ENCODE results near the gene IFIT1B.
A peak's percentile ranks its signal among the peaks of the same experiment; 100 is the strongest.
"Not testable (repeated sequence)": the region's sequence is repeated elsewhere in the genome, so short reads cannot be mapped to it uniquely, and the experiment has no call there.

IFIT1B gene

GRCh38 chr10:89377705-89378637 is at the start of gene IFIT1B:
TSS of gene IFIT1B (plus strand) at chr10:89378056. CDS start at chr10:89378136, 80 bp downstream.
- Mint-ChIP-seq H3K27ac (no peak within 1 kb of the TSS), H3K9me3 (no peaks in the 10 kb centered on the region), H3K4me3 (no peak within 1 kb of the TSS), H3K4me1 (no peaks in the 10 kb centered on the region), H3K36me3 (no peaks in the 10 kb centered on the region)
- DNase-seq (ENCODE audit: low spot score in 2 of 2): no peak
- no peak for ATAC-seq

- Mint-ChIP-seq H3K4me1 (peaks cover 38% of the 10 kb centered on the region), H3K4me3 (no peak overlapping the region), H3K36me3 (peaks cover 6% of the 10 kb centered on the region), H3K9me3 (no peaks in the 10 kb centered on the region), H3K27ac (no peak overlapping the region)
- no peak for ATAC-seq
- no peak for DNase-seq (ENCODE audit: low spot score in 2 of 2)
Measured at GRCh38 chr10:89329151-89329550, 48.7 kb upstream of the IFIT1B start.

- ATAC-seq; H3K4me3 Mint-ChIP-seq; DNase-seq (ENCODE audit: low spot score in 2 of 2); H3K27ac Mint-ChIP-seq; H3K36me3 Mint-ChIP-seq; H3K9me3 Mint-ChIP-seq: not testable (repeated sequence)
- H3K4me1 Mint-ChIP-seq: peaks cover 40% of the 10 kb centered on the region
Measured at GRCh38 chr10:89330014-89330413, 47.8 kb upstream of the IFIT1B start.

- H3K9me3 Mint-ChIP-seq: no peaks in the 10 kb centered on the region
- H3K36me3 Mint-ChIP-seq: peaks cover 8% of the 10 kb centered on the region
- no peak for ATAC-seq
- peaks cover 47% of the 10 kb centered on the region for H3K4me1 Mint-ChIP-seq
- H3K4me3 Mint-ChIP-seq: no peak overlapping the region
- no peak overlapping the region for H3K27ac Mint-ChIP-seq
- no peak for DNase-seq (ENCODE audit: low spot score in 2 of 2)
Measured at GRCh38 chr10:89330537-89331212, 47.2 kb upstream of the IFIT1B start.

- peaks cover 47% of the 10 kb centered on the region for H3K4me1 Mint-ChIP-seq
- peak overlapping the region; percentile 38 for H3K27ac Mint-ChIP-seq
- ATAC-seq; H3K9me3 Mint-ChIP-seq; DNase-seq (ENCODE audit: low spot score in 2 of 2); H3K36me3 Mint-ChIP-seq: not testable (repeated sequence)
- H3K4me3 Mint-ChIP-seq: peak overlapping the region; percentile 56
Measured at GRCh38 chr10:89331487-89332122, 46.3 kb upstream of the IFIT1B start.

GRCh38 chr10:89332123-89332633 is 45.7 kb upstream of the IFIT1B start:
- Mint-ChIP-seq H3K4me1 (peaks cover 43% of the 10 kb centered on the region), H3K36me3 (peaks cover 8% of the 10 kb centered on the region)

GRCh38 chr10:89335226-89335625 is 42.6 kb upstream of the IFIT1B start:
- H3K36me3 Mint-ChIP-seq: peaks cover 14% of the 10 kb centered on the region
- no peak overlapping the region for H3K4me3 Mint-ChIP-seq
- H3K4me1 Mint-ChIP-seq: peaks cover 39% of the 10 kb centered on the region
- no peak overlapping the region for H3K27ac Mint-ChIP-seq
- H3K9me3 Mint-ChIP-seq: no peaks in the 10 kb centered on the region
- ATAC-seq (no peak), DNase-seq (ENCODE audit: low spot score in 2 of 2) (no peak)

More at GRCh38 chr10:89332123-89332633, 45.7 kb upstream of the IFIT1B start:
- DNase-seq (ENCODE audit: low spot score in 2 of 2): peak in 1 of 2 donors; percentile 54
- H3K27ac Mint-ChIP-seq: peak overlapping the region; percentile 38
- H3K9me3 Mint-ChIP-seq: no peaks in the 10 kb centered on the region
- ATAC-seq: peak; percentile 46
- peak overlapping the region; percentile 56 for H3K4me3 Mint-ChIP-seq

- Mint-ChIP-seq H3K4me1 (peaks cover 39% of the 10 kb centered on the region), H3K27ac (no peak overlapping the region), H3K9me3 (no peaks in the 10 kb centered on the region), H3K36me3 (peaks cover 14% of the 10 kb centered on the region), H3K4me3 (no peak overlapping the region)
- ATAC-seq: no peak
- no peak for DNase-seq (ENCODE audit: low spot score in 2 of 2)
Measured at GRCh38 chr10:89336241-89336640, 41.6 kb upstream of the IFIT1B start.

- no peak overlapping the region for H3K27ac Mint-ChIP-seq
- peaks cover 14% of the 10 kb centered on the region for H3K36me3 Mint-ChIP-seq
- peaks cover 32% of the 10 kb centered on the region for H3K4me1 Mint-ChIP-seq
- DNase-seq (ENCODE audit: low spot score in 2 of 2) (peak in 1 of 2 donors; percentile 59), ATAC-seq (peak; percentile 74)
- H3K4me3 Mint-ChIP-seq: no peak overlapping the region
- H3K9me3 Mint-ChIP-seq: no peaks in the 10 kb centered on the region
Measured at GRCh38 chr10:89337484-89337883, 40.4 kb upstream of the IFIT1B start.

GRCh38 chr10:89338713-89339112 is 39.1 kb upstream of the IFIT1B start:
- Mint-ChIP-seq H3K36me3 (peaks cover 13% of the 10 kb centered on the region), H3K4me1 (peaks cover 20% of the 10 kb centered on the region), H3K9me3 (no peaks in the 10 kb centered on the region), H3K4me3 (no peak overlapping the region), H3K27ac (no peak overlapping the region)
- no peak for DNase-seq (ENCODE audit: low spot score in 2 of 2)
- ATAC-seq: no peak

- no peaks in the 10 kb centered on the region for H3K9me3 Mint-ChIP-seq
- H3K4me1 Mint-ChIP-seq: peaks cover 15% of the 10 kb centered on the region
- H3K4me3 Mint-ChIP-seq: no peak overlapping the region
- ATAC-seq: no peak
- DNase-seq (ENCODE audit: low spot score in 2 of 2): no peak
- H3K36me3 Mint-ChIP-seq: peaks cover 7% of the 10 kb centered on the region
- no peak overlapping the region for H3K27ac Mint-ChIP-seq
Measured at GRCh38 chr10:89339875-89340274, 38.0 kb upstream of the IFIT1B start.

- H3K4me1 Mint-ChIP-seq: peaks cover 6% of the 10 kb centered on the region
- peaks cover 7% of the 10 kb centered on the region for H3K36me3 Mint-ChIP-seq
- ATAC-seq (no peak), DNase-seq (ENCODE audit: low spot score in 2 of 2) (no peak)
- no peak overlapping the region for H3K27ac Mint-ChIP-seq
- H3K9me3 Mint-ChIP-seq: no peaks in the 10 kb centered on the region
- H3K4me3 Mint-ChIP-seq: no peak overlapping the region
Measured at GRCh38 chr10:89341649-89342048, 36.2 kb upstream of the IFIT1B start.

- Mint-ChIP-seq H3K27ac (no peak overlapping the region), H3K4me3 (no peak overlapping the region), H3K4me1 (peaks cover 4% of the 10 kb centered on the region), H3K9me3 (no peaks in the 10 kb centered on the region), H3K36me3 (peaks cover 7% of the 10 kb centered on the region)
- DNase-seq (ENCODE audit: low spot score in 2 of 2) (no peak), ATAC-seq (no peak)
Measured at GRCh38 chr10:89342206-89342958, 35.5 kb upstream of the IFIT1B start.

GRCh38 chr10:89343089-89343767 is 34.6 kb upstream of the IFIT1B start:
- H3K4me1 Mint-ChIP-seq: no peaks in the 10 kb centered on the region
- ATAC-seq (no peak), DNase-seq (ENCODE audit: low spot score in 2 of 2) (no peak)
- peaks cover 7% of the 10 kb centered on the region for H3K36me3 Mint-ChIP-seq
- H3K9me3 Mint-ChIP-seq: no peaks in the 10 kb centered on the region
- H3K27ac Mint-ChIP-seq: no peak overlapping the region
- H3K4me3 Mint-ChIP-seq: no peak overlapping the region
